ENCODE data around the gene CLCN6.

GRCh38 chr1:11790101-11790879 lies 15.7 kb upstream of the CLCN6 start:
- TF ChIP-seq, protein P1, sequence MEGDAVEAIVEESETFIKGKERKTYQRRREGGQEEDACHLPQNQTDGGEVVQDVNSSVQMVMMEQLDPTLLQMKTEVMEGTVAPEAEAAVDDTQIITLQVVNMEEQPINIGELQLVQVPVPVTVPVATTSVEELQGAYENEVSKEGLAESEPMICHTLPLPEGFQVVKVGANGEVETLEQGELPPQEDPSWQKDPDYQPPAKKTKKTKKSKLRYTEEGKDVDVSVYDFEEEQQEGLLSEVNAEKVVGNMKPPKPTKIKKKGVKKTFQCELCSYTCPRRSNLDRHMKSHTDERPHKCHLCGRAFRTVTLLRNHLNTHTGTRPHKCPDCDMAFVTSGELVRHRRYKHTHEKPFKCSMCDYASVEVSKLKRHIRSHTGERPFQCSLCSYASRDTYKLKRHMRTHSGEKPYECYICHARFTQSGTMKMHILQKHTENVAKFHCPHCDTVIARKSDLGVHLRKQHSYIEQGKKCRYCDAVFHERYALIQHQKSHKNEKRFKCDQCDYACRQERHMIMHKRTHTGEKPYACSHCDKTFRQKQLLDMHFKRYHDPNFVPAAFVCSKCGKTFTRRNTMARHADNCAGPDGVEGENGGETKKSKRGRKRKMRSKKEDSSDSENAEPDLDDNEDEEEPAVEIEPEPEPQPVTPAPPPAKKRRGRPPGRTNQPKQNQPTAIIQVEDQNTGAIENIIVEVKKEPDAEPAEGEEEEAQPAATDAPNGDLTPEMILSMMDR (IDR thresholded peaks at IDR 0.05) = no peak
- TF ChIP-seq POLR2A (IDR thresholded peaks at IDR 0.05) = no peak
